Left lung (tissue), 10 donors: ENCODE data around the gene OLIG3. TPM values are rescaled to one million over a fixed set of nuclear protein-coding genes. Genes with fewer than 3 reads are reported as not detected.
A peak's percentile ranks its signal among the peaks of the same experiment; 100 is the strongest.

ENCODE experiments used
- ATAC-seq: fragments of 200-7000 bp; cut with Tn5 transposase; one replicate; pipeline ENCODE4 v1.9.1; 2020; ENCODE audit warnings: moderate library complexity
- DNase-seq, 4 donors: peaks; one replicate each; pipeline ENCODE4 v3.0.0-alpha.2; 2013 to 2020
- H3K27ac ChIP-seq, 2 donors: fragments of 200-600 bp; sonication (generic) in 1 of 2; one replicate each; pipeline versions ENCODE4 v1.5.0 to v1.8.0; 2020 to 2021
- H3K27me3 ChIP-seq, 2 donors: fragments of 200-600 bp; sonication (generic) in 1 of 2; one replicate each; pipeline versions ENCODE4 v1.5.0 to v1.8.0; 2020 to 2021
- H3K36me3 ChIP-seq, 2 donors: fragments of 200-600 bp; sonication (generic) in 1 of 2; one replicate each; pipeline versions ENCODE4 v1.5.0 to v1.8.0; 2020 to 2021
- H3K4me1 ChIP-seq, 2 donors: fragments of 200-600 bp; one replicate each; pipeline ENCODE4 v1.8.0; 2021
- H3K4me3 ChIP-seq, 2 donors: fragments of 200-600 bp; sonication (generic) in 1 of 2; one replicate each; pipeline versions ENCODE4 v1.5.0 to v1.8.0; 2020 to 2021; ENCODE audit warnings: mild to moderate bottlenecking in 1 of 2
- H3K9me3 ChIP-seq, 2 donors: fragments of 200-600 bp; sonication (generic) in 1 of 2; one replicate each; pipeline versions ENCODE4 v1.5.0 to v1.8.0; 2020 to 2021
- CTCF ChIP-seq, 2 donors: fragments of 200-600 bp; sonication (generic) in 1 of 2; IDR thresholded peaks; one replicate each; pipeline versions ENCODE4 v1.5.0 to v1.8.0; 2021; ENCODE audit warnings: antibody characterized with exemption in 2 of 2
- intact Hi-C, 2 donors: fragments of 100-400 bp; cut with DNase I; formaldehyde crosslinking; loops; one replicate each; pipeline versions ENCODE4 v1.11.2 to v1.14.2; 2022
- polyA plus RNA-seq, 6 donors: library from polyadenylated mRNA; unstranded; fragments of 120-200 nt; gene quantifications; one replicate each; pipeline ENCODE4 v1.2.1, GENCODE V29; 2013; ENCODE audit not compliant: insufficient read length in 6 of 6
- total RNA-seq, 2 donors: library from RNA; stranded (reverse); fragmentation: NEBNext Ultra II Directional; extraction: Animal tissue kit (Norgen Biotek cat#: 25700); gene quantifications; one replicate each; pipeline ENCODE4 v1.2.1, GENCODE V29; 2021
- donor health status: DM: no; HTN: yes; CAD: no.
- donor health status: DM: no; HTN: no; CAD: no.

The OLIG3 gene
- total and polyA plus RNA-seq, 8 donors: not detected

- H3K27ac ChIP-seq: no peak overlapping the region
- no peaks in the 10 kb centered on the region for H3K36me3 ChIP-seq
- intact Hi-C loops: no loop called here
- no peaks in the 10 kb centered on the region for H3K4me1 ChIP-seq
- H3K9me3 ChIP-seq: peaks cover 0 to under 1% of the 10 kb centered on the region in 2 donors
- H3K4me3 ChIP-seq: no peak overlapping the region
- ATAC-seq (no peak), DNase-seq (no peak)
- peaks cover 50 to 83% of the 10 kb centered on the region in 2 donors for H3K27me3 ChIP-seq
- TF ChIP-seq CTCF (IDR thresholded peaks at IDR 0.05): no peak
Measured at GRCh38 chr6:137520520-137520919, 26.3 kb upstream of the OLIG3 start.

- intact Hi-C loops: no loop called here
- Histone ChIP-seq H3K27ac (no peak overlapping the region), H3K9me3 (no peaks in the 10 kb centered on the region), H3K36me3 (no peaks in the 10 kb centered on the region), H3K4me1 (no peaks in the 10 kb centered on the region), H3K27me3 (peaks cover 58 to 91% of the 10 kb centered on the region in 2 donors), H3K4me3 (no peak overlapping the region)
- no peak for ATAC-seq
- DNase-seq: no peak
- no peak for TF ChIP-seq CTCF (IDR thresholded peaks at IDR 0.05)
Measured at GRCh38 chr6:137519629-137520176, 25.5 kb upstream of the OLIG3 start.

GRCh38 chr6:137518386-137518983 is 24.3 kb upstream of the OLIG3 start:
- intact Hi-C loops: no loop called here

GRCh38 chr6:137514418-137514817 is 20.2 kb upstream of the OLIG3 start:
- no peak for TF ChIP-seq CTCF (IDR thresholded peaks at IDR 0.05)
- DNase-seq: no peak
- no peaks in the 10 kb centered on the region for H3K4me1 ChIP-seq
- H3K4me3 ChIP-seq: no peak overlapping the region
- intact Hi-C loops: no loop called here
- H3K9me3 ChIP-seq: peaks cover 0 to 12% of the 10 kb centered on the region in 2 donors
- H3K27me3 ChIP-seq: peaks cover 69 to 93% of the 10 kb centered on the region in 2 donors
- H3K27ac ChIP-seq: no peak overlapping the region
- no peaks in the 10 kb centered on the region for H3K36me3 ChIP-seq
- no peak for ATAC-seq

More at GRCh38 chr6:137518386-137518983, 24.3 kb upstream of the OLIG3 start:
- no peaks in the 10 kb centered on the region for H3K9me3 ChIP-seq
- H3K4me3 ChIP-seq: no peak overlapping the region
- no peak overlapping the region for H3K27ac ChIP-seq
- peaks cover 70 to 93% of the 10 kb centered on the region in 2 donors for H3K27me3 ChIP-seq
- H3K36me3 ChIP-seq: no peaks in the 10 kb centered on the region
- no peak for TF ChIP-seq CTCF (IDR thresholded peaks at IDR 0.05)
- ATAC-seq (no peak), DNase-seq (no peak)
- no peaks in the 10 kb centered on the region for H3K4me1 ChIP-seq

- Histone ChIP-seq H3K27ac (no peak overlapping the region), H3K36me3 (no peaks in the 10 kb centered on the region), H3K27me3 (peaks cover 59 to 82% of the 10 kb centered on the region in 2 donors), H3K9me3 (peaks cover 0 to 12% of the 10 kb centered on the region in 2 donors), H3K4me3 (no peak overlapping the region), H3K4me1 (no peaks in the 10 kb centered on the region)
- peak in 1 of 4 donors; percentile 24 for DNase-seq
- TF ChIP-seq CTCF (IDR thresholded peaks at IDR 0.05): no peak
- no peak for ATAC-seq
- intact Hi-C loops: no loop called here
Measured at GRCh38 chr6:137512757-137513605, 18.8 kb upstream of the OLIG3 start.
